ENCODE results near the gene RAB41.
"Not testable (repeated sequence)": the region's sequence is repeated elsewhere in the genome, so short reads cannot be mapped to it uniquely, and the experiment has no call there.

Gene RAB41

GRCh38 chrX:70281951-70282350 lies at the start of gene RAB41:
TSS of gene RAB41 (plus strand) at chrX:70282172. CDS start at chrX:70282218, 46 bp downstream.
- DNase-seq (ENCODE audit: low read depth), result no peak

DNA sequence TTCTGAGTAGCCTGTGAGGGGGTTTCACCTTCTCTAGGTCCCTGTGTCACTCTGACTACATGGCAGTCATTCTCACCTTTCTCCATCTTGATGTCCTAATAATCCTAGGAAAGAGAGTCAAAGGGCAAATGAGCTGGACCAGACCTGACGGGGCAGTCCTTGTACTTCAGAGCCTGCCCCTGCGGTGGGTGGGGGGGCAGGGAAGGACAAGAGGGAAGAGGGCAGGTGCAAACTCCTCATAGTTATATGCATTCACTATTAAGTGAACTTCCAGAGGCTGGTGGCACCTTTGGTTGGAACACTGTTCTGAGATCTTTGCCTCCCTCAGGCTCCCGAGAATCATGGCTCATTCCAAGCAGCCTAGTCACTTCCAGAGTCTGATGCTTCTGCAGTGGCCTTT lies 47.6 kb upstream of the RAB41 start, which contains the start of gene AWAT1:
Gene AWAT1 (plus strand): TSS at position 301 of the 400 bp plus-strand sequence. CDS start 41 bp downstream, at position 342.
- DNase-seq (ENCODE audit: low read depth), result no peak

DNA sequence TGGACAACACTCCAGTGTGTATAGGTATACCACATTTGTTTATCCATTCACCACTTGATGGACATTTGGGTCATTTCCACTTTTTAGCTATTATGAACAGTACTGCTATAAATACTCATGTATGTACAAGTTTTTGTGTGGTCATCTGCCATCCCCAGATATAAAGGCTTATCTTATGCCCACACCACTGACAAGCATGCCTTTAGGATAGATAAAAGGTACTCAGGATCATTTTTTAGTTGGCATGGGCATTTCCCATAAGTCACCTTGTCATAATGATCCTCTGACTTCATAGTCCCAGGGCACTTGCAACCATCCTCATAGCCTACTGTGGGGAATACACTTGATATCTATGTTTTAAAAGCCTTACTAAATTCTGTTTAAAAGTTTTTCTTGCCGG lies 41.2 kb upstream of the RAB41 start:
- DNase-seq (ENCODE audit: low read depth), result no peak

DNA sequence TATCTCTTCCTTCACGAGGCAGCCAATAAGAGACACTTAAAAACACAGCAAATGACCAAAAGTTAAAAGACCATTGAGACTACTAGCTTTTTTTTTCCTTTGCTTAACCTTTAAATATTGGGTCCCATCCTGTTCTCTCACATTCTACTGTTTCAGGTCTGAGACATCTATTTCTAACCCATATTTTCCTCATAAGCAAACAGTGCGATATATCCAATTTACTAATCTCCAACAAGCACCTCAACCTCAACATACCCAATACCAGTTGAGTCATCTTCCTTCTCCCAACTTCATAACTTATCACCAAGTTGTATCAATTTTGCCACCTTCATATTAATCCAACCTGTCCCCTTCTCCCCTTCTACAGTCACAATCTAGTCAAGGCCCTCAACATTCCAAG lies 40.5 kb upstream of the RAB41 start:
- DNase-seq (ENCODE audit: low read depth), result no peak

GRCh38 chrX:70243601-70244000 lies 38.4 kb upstream of the RAB41 start:
- DNase-seq (ENCODE audit: low read depth), result not testable (repeated sequence)

DNA sequence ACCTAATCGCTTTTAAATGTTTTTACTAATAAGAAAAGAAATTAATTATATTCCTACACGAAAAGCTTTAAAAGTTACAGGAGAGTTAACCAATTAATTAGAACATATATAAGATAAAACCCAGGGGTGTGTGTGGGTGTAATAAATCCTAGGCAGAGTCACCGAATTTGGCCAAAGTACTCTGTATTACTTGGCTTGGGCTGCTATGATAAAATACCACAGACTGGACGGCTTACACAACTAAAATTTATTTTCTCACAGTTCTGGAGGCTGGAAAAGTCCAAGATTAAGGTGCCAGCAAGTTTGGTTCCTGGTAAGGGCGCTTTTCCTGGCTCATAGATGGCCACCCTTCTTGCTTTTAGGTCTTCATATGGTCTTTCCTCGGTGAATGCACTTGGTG lies 37.1 kb upstream of the RAB41 start:
- no peak for DNase-seq (ENCODE audit: low read depth)

DNA sequence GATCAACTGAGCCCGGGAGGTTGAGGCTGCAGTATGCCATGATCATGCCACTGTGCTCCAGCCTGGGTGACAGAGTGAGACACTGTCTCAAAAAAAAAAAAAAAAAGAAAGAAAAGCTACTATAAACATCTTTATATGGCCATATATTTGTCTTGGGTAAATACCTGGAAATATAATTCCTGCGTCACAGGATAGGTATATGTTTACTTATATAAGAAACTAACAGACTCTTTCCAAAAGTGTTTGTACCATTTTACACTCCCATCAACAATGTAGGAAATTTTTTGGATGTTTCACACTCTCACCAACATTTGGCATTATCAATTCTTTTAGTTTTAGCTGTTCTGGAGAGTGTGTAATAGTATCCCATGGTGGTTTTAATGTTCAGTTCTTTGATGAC lies 34.7 kb upstream of the RAB41 start:
- no peak for DNase-seq (ENCODE audit: low read depth)

DNA sequence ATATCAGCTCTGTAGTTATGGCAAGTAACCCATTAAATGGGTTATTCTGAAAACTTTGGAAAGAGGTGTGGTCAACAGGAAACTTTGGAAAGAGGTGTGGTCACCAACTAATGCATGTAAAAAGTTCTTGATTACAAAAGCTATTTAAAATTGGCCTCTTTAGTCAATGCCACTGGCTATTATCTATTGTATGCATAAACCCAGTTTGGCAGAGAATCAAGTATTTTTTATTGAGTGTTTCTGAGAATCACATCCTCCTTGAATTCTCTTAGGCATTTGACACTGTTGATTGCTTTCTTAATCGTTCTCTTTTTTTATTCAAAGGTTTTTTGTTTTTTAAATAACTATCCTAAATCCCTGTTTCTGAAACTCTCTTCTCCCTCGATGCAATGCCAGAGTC lies 29.5 kb upstream of the RAB41 start:
- no peak for DNase-seq (ENCODE audit: low read depth)

DNA sequence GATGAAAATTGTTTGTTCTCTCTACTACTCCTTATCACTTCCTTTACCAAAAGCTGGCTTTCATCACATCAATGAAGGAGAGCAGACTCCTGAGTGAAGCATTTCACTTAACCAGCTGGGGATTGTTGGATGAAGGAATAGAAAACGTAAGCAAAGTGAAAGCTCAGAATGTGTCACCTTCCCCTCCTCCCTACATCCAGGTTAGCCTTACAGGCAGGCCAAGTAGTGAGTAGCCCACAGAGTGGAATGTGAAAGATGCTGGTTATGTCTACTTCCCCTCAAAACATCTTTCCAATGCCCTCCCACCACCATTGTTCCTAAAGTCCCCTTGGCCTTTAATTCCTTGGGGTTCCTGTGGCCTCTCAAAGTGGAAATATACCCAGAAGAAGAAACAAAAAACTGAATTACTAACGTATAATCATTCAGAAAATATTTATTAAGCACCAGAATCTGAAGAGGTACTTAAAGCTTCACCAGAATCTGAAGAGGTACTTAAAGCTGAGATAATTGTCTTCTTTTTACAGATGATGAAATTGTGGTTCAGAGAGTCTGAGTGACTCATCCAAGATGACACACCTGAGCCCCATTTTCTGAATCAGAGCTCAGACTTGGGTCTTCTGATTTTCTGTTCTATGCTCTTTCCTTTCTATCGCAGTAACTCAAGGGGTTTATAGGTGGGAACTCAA lies 28.5 kb upstream of the RAB41 start:
- DNase-seq (ENCODE audit: low read depth), result no peak

DNA sequence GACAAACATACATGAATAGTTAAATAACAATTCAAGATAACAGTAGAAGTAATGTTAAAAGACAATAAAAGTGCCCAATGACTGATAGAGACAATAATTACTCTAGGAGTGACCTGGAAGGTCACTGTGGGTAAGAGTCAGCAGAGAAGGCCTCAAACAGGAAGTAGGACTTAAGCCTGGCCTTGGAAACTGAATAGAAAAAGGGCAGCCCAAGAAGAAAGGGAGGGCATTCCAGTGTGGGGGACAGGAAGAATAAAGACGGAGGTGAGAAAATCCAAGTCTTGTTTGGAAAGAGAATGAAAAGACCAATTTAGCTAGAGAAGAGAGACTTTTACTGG lies 27.9 kb upstream of the RAB41 start:
- DNase-seq (ENCODE audit: low read depth), result no peak

DNA sequence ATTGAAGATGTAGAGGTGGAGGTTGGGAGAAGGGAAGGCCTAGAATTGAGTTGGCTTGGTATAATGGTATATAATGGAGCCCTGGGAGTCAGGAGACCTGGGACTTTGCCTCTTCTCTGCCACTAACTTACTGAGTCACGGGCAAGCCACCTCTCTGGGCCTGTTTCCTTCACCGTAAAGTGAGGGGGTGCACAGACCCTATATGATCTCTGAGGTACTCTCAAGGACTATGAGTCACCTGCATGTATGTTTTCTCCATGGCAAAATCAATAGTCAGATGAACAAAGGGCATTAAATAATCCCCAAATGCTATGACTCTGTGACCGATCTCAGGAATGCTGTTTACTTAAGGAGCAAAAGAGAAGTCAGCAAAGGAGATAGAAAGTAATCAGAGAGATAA lies 27.1 kb upstream of the RAB41 start:
- DNase-seq (ENCODE audit: low read depth), result no peak

- no peak for DNase-seq (ENCODE audit: low read depth)
These were observed 26.5 kb upstream of the RAB41 start for GRCh38 chrX:70255452-70255851.

DNA sequence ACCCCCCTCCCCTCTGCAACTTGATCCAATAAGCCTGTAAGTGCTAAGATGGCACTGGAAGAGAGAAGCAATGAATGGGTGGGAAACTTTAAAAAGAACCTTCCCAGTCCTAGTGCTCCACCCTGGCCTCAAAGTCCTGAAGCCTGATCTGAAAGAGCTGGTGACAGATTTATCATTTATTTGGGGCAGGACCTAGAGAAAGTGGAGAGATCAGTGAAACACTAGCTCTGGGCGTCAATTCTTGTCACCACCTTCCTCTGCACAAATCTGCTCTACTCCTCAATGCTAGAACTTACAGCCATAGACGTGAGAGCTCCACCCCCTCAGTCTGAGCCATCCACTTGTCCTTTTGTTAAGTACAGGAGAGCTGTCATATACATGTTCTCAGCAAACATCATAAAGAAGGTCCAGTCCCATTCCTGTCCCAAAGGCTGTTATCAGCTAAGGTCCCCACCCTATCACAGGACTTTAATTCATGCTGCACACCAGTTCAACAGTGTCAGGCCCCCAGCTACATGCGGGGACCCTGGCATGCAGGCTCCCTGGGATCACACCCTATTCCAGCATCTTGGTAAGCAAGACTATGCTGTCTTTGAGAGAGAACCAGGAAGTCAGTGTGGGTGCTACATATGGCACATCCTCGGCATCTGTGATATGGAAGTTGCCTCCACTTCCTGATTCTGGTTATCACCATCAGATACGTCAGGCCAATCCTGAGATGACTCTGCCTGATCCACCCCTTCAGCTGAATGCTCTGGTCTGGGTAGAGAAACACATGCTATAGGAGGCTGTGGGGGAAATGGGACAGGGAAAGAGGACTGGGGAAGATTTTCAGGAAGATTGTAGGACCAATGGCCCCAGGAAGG lies 24.3 kb upstream of the RAB41 start:
- DNase-seq (ENCODE audit: low read depth), result no peak

- DNase-seq (ENCODE audit: low read depth), result no peak
These were observed 21.9 kb upstream of the RAB41 start, which contains the start of gene P2RY4 for GRCh38 chrX:70260104-70260503. TSS of gene P2RY4 (minus strand) at chrX:70260204. CDS start at chrX:70259624, 580 bp downstream.

DNA sequence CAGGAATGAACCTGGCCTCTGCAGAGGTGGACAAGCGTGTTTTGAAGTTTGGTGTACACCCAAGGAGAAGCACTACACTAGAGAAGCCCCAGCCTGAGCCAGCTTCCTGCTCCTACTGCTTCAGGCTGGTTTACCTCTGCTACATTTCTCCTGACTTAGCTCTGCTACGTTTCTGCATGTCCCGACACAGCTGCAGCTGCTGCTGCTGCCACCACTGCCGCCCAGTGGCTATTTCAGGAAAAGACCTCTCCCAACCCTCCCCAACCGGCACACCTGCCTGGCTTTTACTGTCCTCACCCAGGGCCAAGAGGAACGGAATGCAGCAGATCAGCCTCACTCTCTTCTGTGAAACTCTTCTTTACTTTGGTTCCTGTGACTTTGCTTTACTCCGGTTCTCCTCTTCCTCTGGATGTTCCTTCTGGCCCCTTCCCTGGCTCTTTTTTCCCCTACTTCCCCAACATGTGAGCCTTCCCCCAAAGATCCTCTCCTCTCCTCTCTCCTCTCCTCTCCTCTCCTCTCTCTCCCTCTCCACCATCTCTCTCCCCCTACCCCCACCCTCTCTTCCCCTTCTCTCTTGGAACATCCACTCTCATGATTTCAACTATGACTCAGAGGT lies 18.9 kb upstream of the RAB41 start:
- no peak for DNase-seq (ENCODE audit: low read depth)

- DNase-seq (ENCODE audit: low read depth), result no peak
These were observed 17.2 kb upstream of the RAB41 start for GRCh38 chrX:70264784-70265183.

DNA sequence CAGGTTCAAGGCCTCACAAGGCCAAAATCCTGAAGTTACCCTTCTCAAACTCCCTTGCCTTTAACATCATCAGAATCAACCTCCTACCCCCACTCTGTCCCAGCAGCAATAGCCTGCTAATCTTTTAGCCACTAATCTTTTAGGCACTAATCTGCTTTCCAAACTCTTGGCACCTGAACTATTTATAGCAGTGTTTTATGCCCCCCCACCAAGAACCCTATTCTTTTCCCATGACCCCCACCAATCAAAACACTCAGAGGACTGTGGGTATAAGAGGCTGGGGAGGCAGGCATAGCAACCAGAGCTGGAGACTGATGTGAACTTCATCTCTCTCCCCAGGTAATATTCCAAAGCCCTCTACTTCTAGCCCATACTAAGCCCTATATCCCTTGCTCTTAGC lies 13.9 kb upstream of the RAB41 start, which contains the start of gene ARR3:
Gene ARR3 (plus strand): TSS at position 301 of the 400 bp plus-strand sequence. CDS start 1,052 bp downstream, outside the sequence.
- DNase-seq (ENCODE audit: low read depth), result no peak

GRCh38 chrX:70274029-70274428 lies 7.9 kb upstream of the RAB41 start:
- DNase-seq (ENCODE audit: low read depth), result not testable (repeated sequence)

GRCh38 chrX:70279081-70279480 lies 2.9 kb upstream of the RAB41 start:
- DNase-seq (ENCODE audit: low read depth), result no peak

DNA sequence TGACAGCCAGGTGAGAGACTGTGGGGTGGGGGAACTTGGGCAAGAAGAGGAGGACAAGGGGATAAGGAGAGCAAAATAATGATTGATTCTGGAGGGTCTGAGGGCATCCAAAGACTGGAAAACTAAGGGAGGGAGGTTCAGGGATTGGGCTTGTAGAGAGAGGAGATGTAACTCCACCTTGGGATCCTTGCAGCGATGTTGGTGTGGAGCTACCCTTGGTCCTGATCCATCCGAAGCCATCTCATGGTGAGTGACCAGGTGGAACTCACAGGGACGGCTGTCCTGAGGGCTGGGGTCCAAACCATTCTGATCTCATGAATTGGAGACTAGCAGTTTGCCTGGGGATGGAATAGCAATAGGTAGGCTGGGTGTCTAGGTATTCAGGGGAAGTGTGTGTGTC lies 1.4 kb upstream of the RAB41 start:
- DNase-seq (ENCODE audit: low read depth), result no peak

DNA sequence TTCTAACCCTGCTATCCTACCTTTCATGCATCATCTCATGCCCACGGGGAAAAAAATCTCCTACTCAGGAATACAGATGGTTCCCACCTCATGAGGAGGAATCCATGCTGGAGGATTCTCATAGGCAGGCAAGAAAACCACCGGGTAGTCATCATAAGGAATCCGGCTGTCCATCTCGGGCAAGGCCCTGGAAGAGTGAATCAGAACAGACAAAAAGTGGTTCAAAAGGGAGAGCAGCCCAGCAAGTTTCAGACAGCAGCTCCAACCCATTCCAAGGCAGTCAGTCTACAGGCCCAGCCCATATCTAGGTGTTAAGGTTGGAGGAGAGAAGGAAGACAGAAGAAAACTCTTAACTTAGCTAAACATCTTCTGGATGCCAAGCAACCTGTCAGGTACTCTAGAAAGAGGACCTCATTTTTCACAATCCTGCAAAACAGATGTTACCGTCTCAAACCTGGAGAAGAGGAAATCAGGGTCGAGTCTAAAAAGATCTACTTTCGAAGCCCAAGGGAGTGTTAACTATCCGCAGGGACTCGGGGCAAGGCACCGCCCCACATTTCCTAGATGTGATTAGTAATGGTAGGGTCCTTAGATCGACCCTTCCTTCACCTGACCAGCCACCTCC lies 7.3 kb downstream of the RAB41 start:
- DNase-seq (ENCODE audit: low read depth), result no peak
